Measurements from ENCODE around the gene TSPAN4.

- TF ChIP-seq, protein P1, sequence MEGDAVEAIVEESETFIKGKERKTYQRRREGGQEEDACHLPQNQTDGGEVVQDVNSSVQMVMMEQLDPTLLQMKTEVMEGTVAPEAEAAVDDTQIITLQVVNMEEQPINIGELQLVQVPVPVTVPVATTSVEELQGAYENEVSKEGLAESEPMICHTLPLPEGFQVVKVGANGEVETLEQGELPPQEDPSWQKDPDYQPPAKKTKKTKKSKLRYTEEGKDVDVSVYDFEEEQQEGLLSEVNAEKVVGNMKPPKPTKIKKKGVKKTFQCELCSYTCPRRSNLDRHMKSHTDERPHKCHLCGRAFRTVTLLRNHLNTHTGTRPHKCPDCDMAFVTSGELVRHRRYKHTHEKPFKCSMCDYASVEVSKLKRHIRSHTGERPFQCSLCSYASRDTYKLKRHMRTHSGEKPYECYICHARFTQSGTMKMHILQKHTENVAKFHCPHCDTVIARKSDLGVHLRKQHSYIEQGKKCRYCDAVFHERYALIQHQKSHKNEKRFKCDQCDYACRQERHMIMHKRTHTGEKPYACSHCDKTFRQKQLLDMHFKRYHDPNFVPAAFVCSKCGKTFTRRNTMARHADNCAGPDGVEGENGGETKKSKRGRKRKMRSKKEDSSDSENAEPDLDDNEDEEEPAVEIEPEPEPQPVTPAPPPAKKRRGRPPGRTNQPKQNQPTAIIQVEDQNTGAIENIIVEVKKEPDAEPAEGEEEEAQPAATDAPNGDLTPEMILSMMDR (IDR thresholded peaks at IDR 0.05 in 2 of 3, conservative IDR thresholded peaks at IDR 0.05 in 1 of 3; ENCODE audit: borderline replicate concordance in 1 of 3, insufficient read depth in 1 of 3, low read depth in 2 of 3, low read length in 2 of 3) = no peak
- TF ChIP-seq YY1 (IDR thresholded peaks at IDR 0.05; ENCODE audit: extremely low read depth, insufficient replicate concordance, low read depth, low read length) = no peak
- no peak for TF ChIP-seq POLR2A (IDR thresholded peaks at IDR 0.05; ENCODE audit: borderline replicate concordance, extremely low read depth, insufficient read depth, insufficient read length)
- TF ChIP-seq, protein P2, sequence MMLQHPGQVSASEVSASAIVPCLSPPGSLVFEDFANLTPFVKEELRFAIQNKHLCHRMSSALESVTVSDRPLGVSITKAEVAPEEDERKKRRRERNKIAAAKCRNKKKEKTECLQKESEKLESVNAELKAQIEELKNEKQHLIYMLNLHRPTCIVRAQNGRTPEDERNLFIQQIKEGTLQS (IDR thresholded peaks at IDR 0.05) = no peak
- no peak for TF ChIP-seq EZH2 (IDR thresholded peaks at IDR 0.05)
- TF ChIP-seq EZH2phosphoT487 (IDR thresholded peaks at IDR 0.05; ENCODE audit: borderline replicate concordance) = no peak
- no peak for TF ChIP-seq POLR2AphosphoS5 (IDR thresholded peaks at IDR 0.05; ENCODE audit: low read depth, low read length)
- no peak for TF ChIP-seq MAX (IDR thresholded peaks at IDR 0.05)
These were observed 57.1 kb downstream of the TSPAN4 start for GRCh38 chr11:899724-900123.

All from HCT116 (cell line).